ELR (cell line): ENCODE results near the gene PNLDC1.
"Not testable (repeated sequence)": the region's sequence is repeated elsewhere in the genome, so short reads cannot be mapped to it uniquely, and the experiment has no call there.

Source experiments
- DNase-seq: peaks from one replicate; pipeline ENCODE4 v3.0.0-alpha.2; 2015; ENCODE audit warnings: low read depth

Gene PNLDC1

GRCh38 chr6:159778542-159779103 lies 21.5 kb upstream of the PNLDC1 start:
- DNase-seq, result no peak

DNA sequence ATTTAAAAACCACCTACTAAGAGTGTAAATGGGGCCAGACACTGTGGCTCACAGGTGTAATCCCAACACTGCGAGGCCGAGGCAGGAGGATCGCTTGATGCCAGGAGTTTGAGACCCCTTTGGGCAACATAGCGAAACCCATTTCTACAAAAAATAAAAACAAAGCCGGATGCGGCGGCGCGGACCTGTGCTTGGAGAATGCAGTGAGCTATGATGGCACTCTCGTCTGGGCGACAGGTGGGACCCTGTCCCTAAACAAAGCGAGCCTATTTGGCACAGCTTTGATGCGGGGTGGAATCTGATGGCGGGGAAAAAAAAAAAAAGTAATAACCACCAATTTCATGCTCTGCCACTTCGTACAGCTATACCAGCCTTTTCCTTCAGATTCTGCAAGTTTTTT lies 11.8 kb upstream of the PNLDC1 start:
- no peak for DNase-seq

DNA sequence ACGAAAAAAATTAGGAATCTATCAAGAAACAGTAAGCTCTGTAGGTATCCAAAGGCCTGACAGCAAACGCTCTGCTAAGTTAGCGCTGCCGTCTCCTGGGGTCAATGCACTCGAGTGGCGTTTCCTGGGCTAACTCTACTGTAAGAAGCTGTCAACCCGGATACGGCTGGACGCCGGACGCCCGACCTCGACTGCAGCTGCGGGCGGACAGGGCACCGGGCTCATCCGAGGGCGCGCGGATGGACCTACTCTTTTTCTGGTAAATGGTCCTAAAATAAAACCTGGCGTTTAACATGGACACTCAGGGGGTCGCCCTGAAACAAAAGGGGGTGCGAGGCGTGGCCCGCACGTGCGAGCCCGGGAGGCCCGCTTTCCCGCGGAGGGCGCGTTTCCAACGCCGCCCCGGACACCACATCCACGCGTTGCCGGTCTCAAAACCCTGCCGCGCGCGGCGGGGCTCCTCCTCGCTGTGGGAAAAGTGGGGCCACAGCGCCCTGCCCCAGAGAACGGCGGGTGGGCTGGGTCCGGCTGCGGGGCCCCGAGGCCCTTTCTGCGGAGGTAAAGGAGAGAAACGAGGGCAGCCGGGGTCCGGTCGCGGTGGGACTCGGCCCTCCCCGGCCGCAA lies 11.2 kb upstream of the PNLDC1 start:
- peak; percentile 71 for DNase-seq

GRCh38 chr6:159789377-159790148 lies 10.5 kb upstream of the PNLDC1 start, which contains the start of gene TCP1:
TSS of gene TCP1 (minus strand) at chr6:159789602. CDS start at chr6:159789468, 134 bp downstream.
- DNase-seq, result peak; percentile 100

GRCh38 chr6:159790149-159790955 lies 9.7 kb upstream of the PNLDC1 start, which contains the start of gene MRPL18:
TSS of gene MRPL18 (plus strand) at chr6:159790467. CDS start at chr6:159790588, 121 bp downstream.
- peak; percentile 99 for DNase-seq

DNA sequence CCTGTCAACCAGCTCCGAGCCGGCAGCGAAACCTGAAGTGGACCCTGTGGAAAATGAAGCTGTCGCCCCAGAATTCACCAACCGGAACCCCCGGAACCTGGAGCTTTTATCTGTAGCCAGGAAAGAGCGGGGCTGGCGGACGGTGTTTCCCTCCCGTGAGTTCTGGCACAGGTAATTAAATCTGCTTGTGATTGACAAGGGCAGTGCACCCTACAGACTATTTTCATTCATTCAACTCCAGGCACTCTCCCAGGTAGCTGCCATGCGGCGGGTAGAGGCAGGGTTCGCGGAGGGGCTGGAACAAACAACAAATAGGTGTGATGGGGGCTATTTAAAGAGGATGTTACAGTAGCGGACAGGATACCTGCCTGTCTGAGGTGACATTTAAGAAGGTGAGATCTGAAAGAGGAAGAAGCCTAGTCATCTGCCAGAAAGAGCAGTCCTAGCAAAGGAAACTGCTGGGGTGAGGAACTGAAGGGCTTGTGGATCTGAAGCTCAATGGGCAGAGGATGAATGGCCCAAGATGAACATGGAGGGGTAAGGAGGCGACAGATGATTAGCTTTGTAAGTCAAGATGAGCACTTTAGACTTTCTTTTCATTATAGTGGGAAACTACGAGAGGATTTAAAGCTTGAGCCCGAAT lies 9.0 kb upstream of the PNLDC1 start:
- peak; percentile 11 for DNase-seq

DNA sequence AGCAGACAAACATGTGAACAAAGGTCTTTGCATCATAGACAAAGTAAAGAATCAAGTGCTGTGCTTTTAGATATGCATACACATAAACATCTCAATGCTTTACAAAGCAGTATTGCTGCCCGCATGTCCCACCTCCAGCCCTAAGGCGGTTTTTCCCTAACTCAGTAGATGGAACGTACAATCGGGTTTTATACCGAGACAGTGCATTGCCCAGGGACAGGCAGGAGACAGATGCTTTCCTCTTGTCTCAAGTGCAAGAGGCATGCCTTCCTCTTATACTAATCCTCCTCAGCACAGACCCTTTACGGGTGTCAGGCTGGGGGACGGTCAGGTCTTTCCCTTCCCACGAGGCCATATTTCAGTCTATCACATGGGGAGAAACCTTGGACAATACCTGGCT lies 5.1 kb upstream of the PNLDC1 start:
- not testable (repeated sequence) for DNase-seq

- no peak for DNase-seq
These were observed 2.5 kb upstream of the PNLDC1 start for GRCh38 chr6:159797554-159797953.

DNA sequence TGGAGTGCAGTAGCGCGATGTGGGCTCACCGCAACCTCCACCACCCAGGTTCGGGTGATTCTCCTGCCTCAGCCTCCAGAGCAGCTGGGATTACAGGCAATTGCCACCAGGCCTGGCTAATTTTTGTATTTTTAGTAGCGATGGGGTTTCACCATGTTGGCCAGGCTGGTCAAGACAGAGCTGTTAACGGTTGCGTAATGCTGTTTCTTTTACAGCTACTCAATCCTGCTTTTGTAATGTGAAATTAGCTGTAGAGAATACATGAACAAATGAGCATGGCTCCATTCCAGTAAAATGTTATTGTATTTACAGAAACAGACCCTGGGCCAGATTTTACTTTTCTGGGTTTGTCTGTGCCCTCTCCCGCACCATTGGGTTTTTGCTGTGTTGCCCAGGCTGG lies 1.9 kb downstream of the PNLDC1 start:
- DNase-seq, result no peak

DNA sequence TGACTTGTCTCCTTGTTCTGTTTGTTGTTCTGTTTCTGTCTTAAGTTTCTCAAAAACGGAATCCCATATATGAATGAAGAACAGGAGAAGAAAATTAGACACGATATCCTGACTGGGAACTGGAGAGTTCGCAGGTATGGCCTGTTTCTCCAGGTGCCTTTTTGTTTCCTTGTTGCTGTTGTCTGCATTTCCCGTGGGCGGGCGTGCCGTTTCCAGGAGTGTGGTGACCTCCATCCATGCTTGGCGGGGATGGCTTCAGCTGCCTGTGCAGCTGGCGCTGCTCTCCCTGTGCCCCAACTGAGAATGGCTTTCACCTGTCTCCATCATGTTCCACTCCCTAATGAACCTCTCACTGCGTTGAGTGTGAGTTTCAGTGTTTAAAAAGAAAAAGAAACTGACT lies 4.4 kb downstream of the PNLDC1 start:
- no peak for DNase-seq

GRCh38 chr6:159805440-159806020 lies 5.5 kb downstream of the PNLDC1 start:
- DNase-seq, result no peak

DNA sequence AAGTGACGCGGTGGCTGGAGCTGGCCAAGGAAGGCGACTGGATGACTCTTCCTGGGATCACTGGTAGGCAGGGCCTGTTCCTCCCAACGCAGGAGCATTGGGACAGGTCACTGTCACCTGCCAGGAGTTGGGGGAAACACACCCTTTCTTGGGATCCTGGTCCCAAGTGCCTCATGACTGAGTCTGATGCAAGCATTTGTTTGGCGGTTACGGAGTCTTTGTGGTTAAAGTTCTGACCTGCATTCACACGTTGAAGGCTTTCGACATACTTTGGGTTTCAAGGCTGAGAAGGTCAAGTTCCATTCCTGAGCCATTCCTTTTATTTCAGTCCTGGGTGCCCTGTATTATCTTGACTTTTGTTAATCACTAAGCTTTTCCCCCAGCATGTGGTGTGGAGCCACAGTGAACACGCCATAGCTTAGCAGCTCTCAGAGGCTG lies 6.0 kb downstream of the PNLDC1 start:
- no peak for DNase-seq

DNA sequence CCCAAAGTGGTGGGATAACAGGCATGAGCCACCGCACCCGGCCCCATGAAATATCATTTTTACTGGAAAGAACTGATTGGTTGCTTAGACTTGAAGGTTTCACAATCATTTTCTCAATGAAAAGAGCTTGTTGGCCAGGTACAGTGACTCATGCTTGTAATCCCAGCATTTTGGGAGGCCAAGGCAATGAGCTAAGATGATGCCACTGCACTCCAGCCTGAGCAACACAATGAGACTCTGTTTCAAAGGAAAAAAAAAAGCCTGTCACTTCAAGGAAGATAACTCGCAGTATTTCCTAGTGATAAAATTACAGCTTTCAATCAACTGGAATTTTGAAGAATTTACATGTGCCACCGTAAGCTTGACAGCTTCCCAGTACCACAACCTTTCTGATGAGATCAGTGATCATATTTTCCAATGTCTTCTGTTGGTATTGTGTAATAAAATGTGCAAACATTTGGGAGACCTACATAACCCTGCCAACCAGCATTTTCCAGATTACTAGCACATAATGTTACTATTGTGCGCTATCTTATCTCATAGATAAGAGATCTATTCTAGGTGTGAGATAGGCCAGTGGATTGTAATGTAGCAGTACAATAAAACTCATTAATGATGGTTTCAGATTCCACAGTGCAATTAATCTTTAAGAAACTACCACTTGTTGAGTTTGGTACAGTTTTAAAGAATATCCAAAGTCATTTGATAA lies 7.2 kb downstream of the PNLDC1 start:
- no peak for DNase-seq

DNA sequence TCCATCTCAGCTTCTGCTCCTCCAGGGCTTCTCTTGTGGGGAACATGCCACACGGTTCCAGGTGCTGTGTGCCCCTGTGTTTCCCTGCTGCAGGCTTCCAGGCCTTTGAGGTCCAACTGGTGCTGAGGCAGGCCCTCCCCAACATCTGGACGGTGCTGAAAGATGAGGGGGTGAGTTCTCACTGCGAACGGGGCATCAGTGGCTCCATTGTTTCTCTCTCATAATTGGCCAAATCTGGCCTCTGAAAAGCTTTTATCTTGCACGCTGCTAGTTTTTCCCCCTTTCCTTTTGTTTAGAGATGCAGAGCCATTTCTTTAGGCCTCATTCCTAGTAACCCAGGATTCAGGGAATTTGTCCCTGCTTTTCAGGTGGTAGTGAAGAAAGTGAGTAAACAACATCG lies 8.6 kb downstream of the PNLDC1 start:
- DNase-seq, result no peak

GRCh38 chr6:159809149-159809548 lies 9.1 kb downstream of the PNLDC1 start:
- DNase-seq, result no peak

GRCh38 chr6:159813781-159814180 lies 13.7 kb downstream of the PNLDC1 start:
- no peak for DNase-seq

GRCh38 chr6:159815410-159815809 lies 15.3 kb downstream of the PNLDC1 start:
- DNase-seq, result no peak

DNA sequence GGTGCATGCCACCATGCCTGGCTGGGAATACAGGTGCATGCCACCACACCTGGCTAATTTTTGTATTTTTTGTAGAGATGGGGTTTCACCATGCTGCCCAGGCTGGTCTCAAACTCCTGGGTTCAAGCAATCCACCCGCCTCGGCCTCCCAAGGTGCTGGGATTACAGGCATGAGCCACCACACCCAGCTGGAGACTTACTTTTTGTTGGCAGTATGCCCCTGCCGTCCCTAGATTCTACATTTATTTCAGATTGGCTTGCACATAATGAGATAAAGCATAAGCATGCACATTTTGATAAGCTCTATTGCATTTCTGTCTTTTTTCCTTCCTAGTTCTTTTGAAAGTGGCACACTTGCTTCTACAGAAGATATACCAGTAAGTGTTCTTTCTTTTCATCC lies 16.7 kb downstream of the PNLDC1 start:
- not testable (repeated sequence) for DNase-seq

DNA sequence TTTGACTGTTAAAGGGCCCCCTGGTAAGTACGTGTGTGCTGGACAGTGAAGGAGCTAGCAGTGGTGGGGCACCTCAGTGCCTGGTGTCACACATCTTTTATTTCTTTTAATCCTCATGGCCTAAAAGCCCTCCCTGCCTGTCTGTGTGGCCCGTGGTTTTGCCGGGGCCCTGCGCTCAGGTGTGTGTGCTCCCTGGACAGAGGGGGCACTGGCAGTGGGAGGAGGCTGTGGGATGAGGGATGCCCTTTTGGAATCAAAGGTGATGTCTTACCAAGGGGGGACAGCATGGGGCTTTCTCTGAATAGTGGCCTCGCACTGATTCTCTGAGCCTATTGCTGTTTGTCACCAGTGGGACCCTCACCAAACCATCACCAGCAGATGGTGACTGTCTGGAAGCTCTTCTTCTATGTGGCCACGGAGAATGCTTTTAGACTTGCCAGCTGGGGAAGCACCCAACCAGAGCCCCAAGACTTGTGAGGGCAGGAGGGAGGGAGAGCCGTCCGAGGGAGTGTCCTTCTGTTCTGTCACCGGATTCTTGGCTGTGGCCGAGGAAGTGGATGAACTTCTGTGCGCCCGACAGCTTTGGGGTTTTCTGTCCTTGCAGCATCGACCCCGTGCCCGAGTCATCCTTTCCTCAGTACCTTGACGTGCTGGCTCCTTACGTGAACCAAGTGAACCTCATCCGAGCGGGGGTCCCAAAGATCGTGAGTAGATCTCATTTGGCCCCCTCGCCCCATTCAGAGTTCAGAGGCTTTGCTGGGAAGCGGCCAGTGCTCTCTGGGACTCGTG lies 18.1 kb downstream of the PNLDC1 start:
- DNase-seq, result no peak

- DNase-seq, result no peak
These were observed 19.0 kb downstream of the PNLDC1 start for GRCh38 chr6:159819098-159819497.
